ENCODE results near the gene KDM6B. TPM values are rescaled to one million over a fixed set of nuclear protein-coding genes. Genes with fewer than 3 reads are reported as not detected.

The KDM6B gene
- total RNA-seq, 1 experiment from 2014 or later = 28.9 TPM

DNA sequence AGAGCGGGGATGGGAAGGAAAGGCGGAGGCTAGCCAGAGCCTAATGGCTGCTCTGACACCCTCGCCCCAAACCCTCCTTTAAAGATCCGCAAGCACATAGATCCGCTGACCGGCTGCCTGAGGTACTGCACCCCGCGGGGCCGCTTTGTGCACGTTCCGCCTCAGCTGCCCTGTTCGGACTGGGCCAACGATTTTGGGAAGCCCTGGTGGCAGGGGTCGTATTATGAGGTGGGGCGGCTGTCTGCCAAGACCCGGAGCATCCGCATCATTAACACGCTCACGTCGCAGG, 24.4 kb downstream of the KDM6B start:
- H3K9me3 ChIP-seq (ENCODE audit: control insufficient read depth, low read depth, low read length) = no peaks in the 10 kb centered on the region
- H3K9ac ChIP-seq (ENCODE audit: extremely low read depth, insufficient read length, low read length) = peak overlapping the region; percentile 40
- no peak overlapping the region for H2BK12ac ChIP-seq (ENCODE audit: insufficient read length, low read depth, low read length)
- peaks cover 10% of the 10 kb centered on the region for H3K27me3 Mint-ChIP-seq (ENCODE audit: low read depth)
- no peak overlapping the region; a peak in 1 of 7 replicates for H3K27ac Mint-ChIP-seq
- no peak overlapping the region for H3K4ac ChIP-seq (ENCODE audit: low read depth, low read length)
- no CpG with 5 or more reads among the region's 20 CpGs for WGBS (ENCODE audit: extremely low coverage, insufficient read length, low lambda C conversion rate)
- H4K20me1 ChIP-seq (ENCODE audit: control insufficient read depth, insufficient read depth, insufficient read length) = no peaks in the 10 kb centered on the region
- H3K23me2 ChIP-seq (ENCODE audit: insufficient read length, low read depth, low read length, poor library complexity, severe bottlenecking) = peaks cover 29% of the 10 kb centered on the region
- H2AK5ac ChIP-seq (ENCODE audit: insufficient read length, low read length) = no peak overlapping the region
- no peak overlapping the region for H4K8ac ChIP-seq (replicated peaks; ENCODE audit: insufficient read length, low read depth, low read length)
- no peak overlapping the region for H2BK120ac ChIP-seq (ENCODE audit: low read depth, low read length, poor library complexity, severe bottlenecking)
- no peaks in the 10 kb centered on the region for H3K79me2 ChIP-seq (ENCODE audit: insufficient read depth, low read length)
- no peaks in the 10 kb centered on the region for H3K79me1 ChIP-seq (ENCODE audit: insufficient read depth, low read depth, low read length, poor library complexity, severe bottlenecking)
- no peak overlapping the region for H3K56ac ChIP-seq (ENCODE audit: insufficient read length, low read depth, low read length)
- no peak overlapping the region for H2BK5ac ChIP-seq (ENCODE audit: insufficient read length, low read length)
- H4K5ac ChIP-seq (ENCODE audit: insufficient read length, low read depth, low read length) = no peak overlapping the region
- TF ChIP-seq, protein P1, sequence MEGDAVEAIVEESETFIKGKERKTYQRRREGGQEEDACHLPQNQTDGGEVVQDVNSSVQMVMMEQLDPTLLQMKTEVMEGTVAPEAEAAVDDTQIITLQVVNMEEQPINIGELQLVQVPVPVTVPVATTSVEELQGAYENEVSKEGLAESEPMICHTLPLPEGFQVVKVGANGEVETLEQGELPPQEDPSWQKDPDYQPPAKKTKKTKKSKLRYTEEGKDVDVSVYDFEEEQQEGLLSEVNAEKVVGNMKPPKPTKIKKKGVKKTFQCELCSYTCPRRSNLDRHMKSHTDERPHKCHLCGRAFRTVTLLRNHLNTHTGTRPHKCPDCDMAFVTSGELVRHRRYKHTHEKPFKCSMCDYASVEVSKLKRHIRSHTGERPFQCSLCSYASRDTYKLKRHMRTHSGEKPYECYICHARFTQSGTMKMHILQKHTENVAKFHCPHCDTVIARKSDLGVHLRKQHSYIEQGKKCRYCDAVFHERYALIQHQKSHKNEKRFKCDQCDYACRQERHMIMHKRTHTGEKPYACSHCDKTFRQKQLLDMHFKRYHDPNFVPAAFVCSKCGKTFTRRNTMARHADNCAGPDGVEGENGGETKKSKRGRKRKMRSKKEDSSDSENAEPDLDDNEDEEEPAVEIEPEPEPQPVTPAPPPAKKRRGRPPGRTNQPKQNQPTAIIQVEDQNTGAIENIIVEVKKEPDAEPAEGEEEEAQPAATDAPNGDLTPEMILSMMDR (conservative IDR thresholded peaks at IDR 0.05) = peak; percentile 44; the same call in 1 of the 3 replicates
- H2BK20ac ChIP-seq (ENCODE audit: low read depth, low read length, poor library complexity, severe bottlenecking) = no peak overlapping the region
- H2BK15ac ChIP-seq (ENCODE audit: low read depth, low read length) = no peak overlapping the region
- H3K14ac ChIP-seq (ENCODE audit: insufficient read depth, low read length) = peak overlapping the region; percentile 9; the same call in 1 of the 2 replicates
- H3K9me3 Mint-ChIP-seq = 0 out of 5 replicates have a peak, but pooled peaks cover 0 to 3% of the 10 kb centered on the region in 2 experiments
- peaks cover 22 to 25% of the 10 kb centered on the region in 2 experiments for H3K4me1 Mint-ChIP-seq
- no peaks in the 10 kb centered on the region; the same call in 1 of the 2 replicates for H3K4me1 ChIP-seq (ENCODE audit: insufficient read depth, low read length)
- H3K36me3 Mint-ChIP-seq (ENCODE audit: insufficient read depth in 1 of 3, low read depth in 3 of 3) = peaks cover 0 to 21% (median 5%) of the 10 kb centered on the region in 3 experiments; a peak in 3 of 7 replicates
- H3K23ac ChIP-seq (ENCODE audit: insufficient read length, low read depth, low read length) = no peak overlapping the region
- DNase-seq = peak; percentile 80
- H3K18ac ChIP-seq (ENCODE audit: insufficient read length, low read depth, low read length) = no peak overlapping the region
- no peak overlapping the region for H2AFZ ChIP-seq (ENCODE audit: low read length)
- H3K4me2 ChIP-seq (ENCODE audit: insufficient read depth, insufficient read length, low read length) = peak overlapping the region; percentile 97
- peaks cover 15% of the 10 kb centered on the region; the same call in 1 of the 2 replicates for H3K27me3 ChIP-seq (ENCODE audit: insufficient read depth, low read length)
- H3K27ac ChIP-seq (ENCODE audit: insufficient read length, low read depth, low read length) = no peak overlapping the region
- no peak overlapping the region for H3T11ph ChIP-seq (ENCODE audit: low read length)
- no peak overlapping the region for H4K91ac ChIP-seq (ENCODE audit: insufficient read length, low read depth, low read length)
- H3K4me3 Mint-ChIP-seq = no peak overlapping the region

All from H9 (cell line).